GM12874 (cell line): ENCODE data around the gene KLF3.

Experiments
- TF ChIP-seq, protein P1 (sequence below): IDR thresholded peaks from 2 replicates; pipeline ENCODE4 v1.5.1; 2011; ENCODE audit warnings: low read depth, mild to moderate bottlenecking, control low read depth, low read length, moderate library complexity; ENCODE audit not compliant: insufficient read depth

Gene KLF3

GRCh38 chr4:38672074-38672396 is 8.0 kb downstream of the KLF3 start:
- TF ChIP-seq, protein P1, sequence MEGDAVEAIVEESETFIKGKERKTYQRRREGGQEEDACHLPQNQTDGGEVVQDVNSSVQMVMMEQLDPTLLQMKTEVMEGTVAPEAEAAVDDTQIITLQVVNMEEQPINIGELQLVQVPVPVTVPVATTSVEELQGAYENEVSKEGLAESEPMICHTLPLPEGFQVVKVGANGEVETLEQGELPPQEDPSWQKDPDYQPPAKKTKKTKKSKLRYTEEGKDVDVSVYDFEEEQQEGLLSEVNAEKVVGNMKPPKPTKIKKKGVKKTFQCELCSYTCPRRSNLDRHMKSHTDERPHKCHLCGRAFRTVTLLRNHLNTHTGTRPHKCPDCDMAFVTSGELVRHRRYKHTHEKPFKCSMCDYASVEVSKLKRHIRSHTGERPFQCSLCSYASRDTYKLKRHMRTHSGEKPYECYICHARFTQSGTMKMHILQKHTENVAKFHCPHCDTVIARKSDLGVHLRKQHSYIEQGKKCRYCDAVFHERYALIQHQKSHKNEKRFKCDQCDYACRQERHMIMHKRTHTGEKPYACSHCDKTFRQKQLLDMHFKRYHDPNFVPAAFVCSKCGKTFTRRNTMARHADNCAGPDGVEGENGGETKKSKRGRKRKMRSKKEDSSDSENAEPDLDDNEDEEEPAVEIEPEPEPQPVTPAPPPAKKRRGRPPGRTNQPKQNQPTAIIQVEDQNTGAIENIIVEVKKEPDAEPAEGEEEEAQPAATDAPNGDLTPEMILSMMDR = no peak

GRCh38 chr4:38672397-38673129 is 8.6 kb downstream of the KLF3 start:
- TF ChIP-seq, protein P1 = no peak

DNA sequence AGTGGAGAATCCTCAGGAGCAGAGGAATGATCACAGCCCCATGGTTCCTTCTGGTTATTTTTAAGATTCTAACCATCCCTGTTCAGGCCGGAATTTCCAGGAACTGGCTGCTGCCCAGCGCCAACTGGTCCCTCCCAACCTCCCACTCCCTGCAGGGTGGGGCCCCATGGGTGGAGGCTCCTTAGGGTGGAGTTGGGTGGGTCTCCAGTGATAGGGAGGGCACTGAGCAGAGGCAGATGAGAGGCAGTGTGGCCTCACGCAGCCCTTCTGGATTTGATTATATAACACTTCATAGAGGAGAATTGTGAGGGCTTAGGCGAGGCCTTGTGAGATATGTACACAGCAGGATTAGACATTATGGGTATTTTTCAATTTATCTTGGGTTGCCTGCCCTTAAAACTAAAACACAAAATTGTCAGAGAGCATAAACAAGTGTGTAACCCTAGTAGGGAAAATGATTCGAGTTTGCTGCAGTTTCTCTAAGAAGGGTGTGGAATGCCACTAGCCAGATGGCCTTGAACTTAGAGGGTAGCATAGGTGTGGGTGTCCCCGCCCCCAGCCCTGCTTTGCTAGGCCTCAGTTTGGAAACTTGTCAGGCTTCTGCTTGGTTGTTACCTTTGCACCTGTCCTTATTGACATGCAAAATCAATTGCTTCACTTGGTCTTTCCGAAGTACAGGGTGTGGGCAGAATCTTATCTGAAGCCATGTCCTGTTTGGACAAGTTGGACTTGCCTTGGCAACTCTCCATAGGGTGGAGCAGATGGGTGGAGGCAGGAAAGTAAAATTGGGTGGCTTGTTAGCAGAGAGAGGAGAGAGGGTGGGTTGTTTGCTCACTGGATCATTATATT is 9.4 kb downstream of the KLF3 start:
- TF ChIP-seq, protein P1 = no peak

DNA sequence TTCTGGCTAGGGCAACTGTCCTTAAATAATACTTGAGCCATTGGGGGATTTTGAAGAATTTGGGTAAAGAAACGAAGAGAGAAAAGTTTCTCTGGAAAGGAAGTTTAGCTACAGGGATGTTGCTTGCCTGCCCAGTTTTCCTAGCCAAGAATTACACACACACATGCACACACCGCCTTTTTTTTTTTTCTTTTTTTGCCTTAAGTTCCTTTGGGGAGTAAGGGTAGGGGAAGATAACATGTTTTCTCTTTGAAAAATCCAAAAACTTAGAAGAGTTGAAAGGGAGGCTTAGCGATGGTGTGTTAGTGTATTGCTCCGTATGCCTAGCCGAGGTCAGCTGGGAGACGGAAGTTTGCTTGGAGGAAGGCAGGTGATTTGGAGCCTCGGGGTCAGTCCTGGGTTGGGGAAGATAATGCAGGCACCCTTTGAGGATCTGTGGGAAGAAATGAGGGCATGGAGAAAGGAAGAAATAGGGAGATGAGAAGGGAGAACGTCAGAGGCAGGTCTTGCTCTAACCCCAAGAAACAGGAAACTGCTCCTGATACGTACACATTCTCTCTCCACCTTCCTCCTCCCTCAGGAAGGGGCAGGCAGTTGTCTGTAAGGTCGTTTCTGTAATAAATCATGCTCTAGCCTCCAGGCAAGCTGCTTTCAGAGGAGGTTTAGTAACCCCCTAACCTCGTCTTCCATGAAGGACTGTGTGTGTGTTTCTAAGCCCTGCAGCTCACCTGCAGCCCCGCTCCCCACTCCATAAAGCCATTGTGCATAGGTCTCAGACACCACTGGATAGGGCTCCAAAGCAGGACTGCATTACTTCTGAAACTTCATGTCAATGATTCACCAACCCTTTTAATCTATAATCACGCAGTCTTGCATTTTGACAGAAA is 10.5 kb downstream of the KLF3 start:
- TF ChIP-seq, protein P1 = no peak

- TF ChIP-seq, protein P1 = peak; percentile 71
These were observed 11.4 kb downstream of the KLF3 start for GRCh38 chr4:38675146-38676121.

GRCh38 chr4:38676986-38677385 is 13.0 kb downstream of the KLF3 start:
- TF ChIP-seq, protein P1 = no peak
